Stimulated activated naive CD4-positive, alpha-beta T cell (primary cell): Measurements from ENCODE around the gene HOTAIR.

ENCODE experiments used
- DNase-seq, 6 experiments: peaks; one replicate each; lab custom pipeline; 2025; lab: John Stamatoyannopoulos, UW

HOTAIR gene

DNA sequence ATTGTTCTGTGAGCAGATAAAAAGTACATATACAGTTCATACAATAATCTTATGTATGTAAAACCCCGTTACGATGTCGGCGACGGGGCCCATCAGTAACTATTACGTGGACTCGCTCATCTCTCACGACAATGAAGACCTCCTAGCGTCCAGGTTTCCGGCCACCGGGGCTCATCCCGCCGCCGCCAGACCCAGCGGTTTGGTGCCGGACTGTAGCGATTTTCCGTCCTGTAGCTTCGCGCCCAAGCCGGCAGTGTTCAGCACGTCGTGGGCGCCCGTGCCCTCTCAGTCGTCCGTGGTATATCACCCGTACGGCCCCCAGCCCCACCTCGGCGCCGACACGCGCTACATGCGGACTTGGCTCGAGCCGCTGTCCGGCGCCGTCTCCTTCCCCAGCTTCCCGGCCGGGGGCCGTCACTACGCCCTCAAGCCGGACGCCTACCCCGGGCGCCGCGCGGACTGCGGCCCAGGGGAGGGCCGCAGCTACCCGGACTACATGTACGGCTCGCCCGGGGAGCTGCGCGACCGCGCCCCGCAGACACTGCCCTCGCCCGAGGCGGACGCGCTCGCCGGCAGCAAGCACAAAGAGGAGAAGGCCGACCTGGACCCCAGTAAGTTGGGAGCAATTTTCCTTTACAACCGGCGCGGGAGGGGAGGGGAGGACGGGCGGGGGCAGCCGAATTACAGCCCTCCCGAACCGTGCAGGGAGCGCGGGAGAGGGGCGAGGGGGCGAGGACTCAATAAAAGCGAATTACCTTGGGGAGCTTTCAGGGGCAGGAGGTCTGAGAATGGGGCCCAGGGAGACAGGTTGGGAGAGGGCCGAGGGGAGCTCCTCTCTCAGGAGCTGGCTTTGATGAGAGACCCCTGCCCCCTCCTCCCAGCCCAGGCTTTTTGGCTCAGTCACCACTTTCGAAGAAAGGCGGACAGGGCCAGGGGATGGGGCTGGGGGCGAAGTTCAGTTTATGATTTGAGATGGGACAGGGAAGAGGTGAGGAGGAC lies 25.7 kb upstream of the HOTAIR start, which contains the start of gene HOXC9:
HOXC9 (plus strand) TSS at position 46 of the 999 bp plus-strand sequence; CDS start at position 74, 28 bp downstream.
- DNase-seq, result peak in 1 of 6 experiments; percentile 25

DNA sequence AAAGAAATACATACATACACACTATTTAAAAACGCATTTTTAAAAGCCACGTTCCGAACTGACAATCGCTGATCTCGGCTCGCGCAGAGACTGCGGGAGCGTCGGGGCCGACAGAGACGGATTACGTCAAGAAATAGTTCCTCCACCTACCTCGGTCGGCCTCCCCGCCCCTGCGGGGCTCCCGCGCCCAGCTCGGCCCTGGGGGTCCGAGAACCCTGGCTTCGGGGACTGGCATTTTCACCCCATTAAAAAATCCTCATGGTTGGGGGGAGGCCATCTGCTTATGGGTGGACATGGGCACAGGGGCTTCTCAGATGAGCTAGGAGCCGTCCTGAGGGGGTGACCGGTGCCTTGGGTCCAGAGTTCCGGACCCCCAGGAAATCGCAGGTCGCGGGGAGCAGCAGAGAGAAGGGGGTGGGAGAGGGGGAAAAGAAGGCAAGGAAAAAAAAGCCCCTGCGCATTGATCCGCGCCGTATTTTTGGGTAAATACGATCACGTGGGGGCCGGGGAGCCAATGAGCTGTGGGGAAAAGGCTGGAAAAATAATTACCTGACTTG lies 24.9 kb upstream of the HOTAIR start:
- DNase-seq, result peak in 2 of 6 experiments; percentile 23 to 50

DNA sequence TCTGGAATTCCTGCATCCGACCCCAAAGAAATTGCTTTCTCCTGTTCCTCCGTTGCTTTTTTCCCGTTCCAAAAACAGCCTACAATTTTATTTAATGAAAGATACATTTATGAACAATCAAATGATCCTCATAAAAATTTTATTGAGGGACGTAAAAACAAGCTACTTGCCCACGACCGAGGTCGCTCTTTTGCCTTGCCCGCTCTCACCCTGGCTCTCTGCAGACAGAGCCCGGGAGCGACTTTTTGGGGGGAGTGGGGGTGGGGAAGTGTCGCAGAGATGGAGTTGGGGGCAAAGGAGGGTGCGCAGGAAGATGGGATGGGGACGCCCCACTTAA lies 24.1 kb upstream of the HOTAIR start:
- DNase-seq, result no peak

DNA sequence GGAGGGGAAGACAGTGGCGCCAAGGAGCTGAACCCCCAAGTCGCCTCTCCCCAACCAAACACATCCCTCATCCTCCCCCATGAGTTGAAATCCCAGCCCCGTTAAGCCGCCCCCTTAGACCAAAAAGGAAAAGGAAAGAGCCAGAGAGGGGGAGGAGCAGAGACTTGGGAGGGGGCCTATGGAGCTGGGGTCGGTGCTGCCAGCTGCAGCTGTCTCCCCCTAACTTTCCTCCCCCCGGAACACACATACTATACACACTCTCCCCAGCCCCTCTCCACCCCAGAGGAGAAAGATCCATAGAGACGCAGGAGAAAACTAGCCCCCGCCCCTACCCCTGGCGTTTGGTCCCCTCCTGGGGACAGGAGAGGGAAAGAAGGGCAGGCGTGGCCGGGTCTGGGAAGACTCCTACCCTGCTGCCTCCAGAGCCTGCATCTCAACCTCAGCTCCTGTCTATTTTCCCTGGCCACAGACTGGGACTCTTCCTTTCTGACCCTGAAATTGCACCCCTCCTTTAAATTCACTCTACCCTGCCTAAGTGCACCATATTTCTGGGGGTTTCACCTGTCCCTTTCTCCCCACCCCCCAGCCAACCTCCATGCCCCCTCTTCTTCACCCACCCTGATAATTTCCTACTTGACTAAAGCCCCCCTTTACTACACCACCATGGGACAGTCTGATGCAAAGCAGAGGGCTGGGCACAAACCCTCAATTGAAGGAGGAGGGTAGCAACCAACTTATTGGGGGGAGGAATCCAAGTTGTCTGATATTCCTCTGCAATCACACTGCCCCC lies 23.6 kb upstream of the HOTAIR start:
- no peak for DNase-seq

DNA sequence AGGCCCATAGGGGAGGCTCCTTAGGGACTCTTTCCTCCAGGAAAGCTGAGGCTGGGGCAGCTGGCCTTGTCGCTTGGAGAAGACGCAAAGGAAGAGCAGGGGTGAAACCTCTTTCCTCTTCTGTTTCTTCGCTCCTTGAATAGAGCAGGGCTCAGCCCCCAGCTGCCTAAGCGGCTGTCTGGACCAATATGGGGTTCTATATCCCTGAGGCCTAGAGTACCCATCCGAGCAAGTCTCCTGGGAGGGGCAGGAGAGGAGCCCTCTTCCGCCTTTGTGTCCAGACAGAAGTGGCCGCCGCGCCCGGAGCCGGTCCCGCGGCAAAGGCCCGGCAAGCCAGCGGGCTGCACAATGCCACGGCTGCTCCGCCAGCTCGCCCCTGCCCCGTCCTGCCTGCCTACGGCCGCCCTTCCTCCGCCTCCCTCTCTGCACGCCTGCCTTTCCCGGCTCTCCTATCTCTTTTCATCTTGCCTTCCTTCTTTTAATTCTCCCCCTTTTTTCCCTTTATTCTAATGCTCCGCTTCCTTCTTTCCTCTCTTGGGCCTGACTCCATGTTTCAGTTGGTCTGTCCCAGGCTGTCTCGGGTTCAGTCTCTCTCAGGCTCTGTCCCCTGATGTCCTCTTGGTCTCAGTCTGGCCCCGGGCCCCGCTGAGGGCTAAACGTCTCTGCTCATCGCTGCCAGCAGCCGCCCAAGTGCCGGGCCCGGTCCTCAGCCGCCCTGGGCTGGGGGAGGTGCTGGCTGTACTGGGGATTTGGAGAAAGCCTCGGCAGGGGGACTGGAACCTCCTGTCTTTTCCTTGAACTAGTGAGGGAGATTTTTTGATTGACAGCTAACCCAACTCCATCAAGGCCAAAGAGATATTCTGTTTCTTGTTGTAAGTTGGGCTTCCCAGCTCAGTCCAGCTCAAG lies 22.7 kb upstream of the HOTAIR start:
- DNase-seq, result peak in 1 of 6 experiments; percentile 22

DNA sequence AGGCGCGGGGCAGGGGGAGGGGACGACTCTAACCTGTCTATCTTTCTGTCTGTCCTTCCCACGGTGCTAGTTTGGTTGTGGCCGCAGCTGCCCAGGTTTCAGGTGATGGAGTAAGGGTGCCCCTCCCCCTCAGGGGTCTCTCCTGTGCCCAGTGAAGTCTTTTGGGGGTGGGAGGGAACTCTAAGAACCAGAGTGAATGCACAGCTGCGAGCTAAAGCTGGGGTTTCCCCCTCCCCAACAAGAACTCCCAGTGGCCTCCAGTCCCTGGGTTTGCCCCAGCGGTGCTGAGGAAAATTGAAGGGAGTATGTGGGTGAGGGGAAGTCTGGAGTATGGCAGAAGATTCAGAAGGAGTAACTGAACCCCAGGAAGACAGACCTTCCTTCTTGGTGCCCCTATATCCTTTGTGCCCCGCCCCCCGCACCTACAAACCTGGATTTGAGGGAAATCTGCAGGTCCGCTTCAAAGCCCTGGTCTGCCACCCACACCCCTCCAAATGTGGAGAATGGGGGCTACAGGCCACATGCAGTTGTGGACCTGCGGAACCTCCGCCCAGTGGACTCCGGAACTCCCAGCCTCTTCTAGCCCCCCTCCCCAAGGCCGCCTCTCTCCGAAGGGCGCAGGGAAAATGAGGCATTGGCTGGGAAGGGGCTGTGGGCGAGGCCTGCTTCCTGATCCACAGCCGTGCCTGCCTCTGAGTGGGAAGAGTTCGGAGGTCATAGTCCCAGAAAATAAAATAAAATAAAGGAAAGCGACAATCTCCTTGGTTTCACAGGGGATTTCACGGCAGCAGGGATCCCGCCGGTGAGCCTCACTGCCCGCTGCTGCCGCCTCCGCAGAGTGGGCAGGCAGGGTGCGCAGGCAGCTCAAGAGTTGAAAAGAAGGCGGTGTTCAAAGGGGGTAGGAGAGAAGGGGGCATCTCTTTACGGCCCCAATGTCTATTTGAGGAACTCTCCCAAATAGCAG lies 21.8 kb upstream of the HOTAIR start:
- no peak for DNase-seq

DNA sequence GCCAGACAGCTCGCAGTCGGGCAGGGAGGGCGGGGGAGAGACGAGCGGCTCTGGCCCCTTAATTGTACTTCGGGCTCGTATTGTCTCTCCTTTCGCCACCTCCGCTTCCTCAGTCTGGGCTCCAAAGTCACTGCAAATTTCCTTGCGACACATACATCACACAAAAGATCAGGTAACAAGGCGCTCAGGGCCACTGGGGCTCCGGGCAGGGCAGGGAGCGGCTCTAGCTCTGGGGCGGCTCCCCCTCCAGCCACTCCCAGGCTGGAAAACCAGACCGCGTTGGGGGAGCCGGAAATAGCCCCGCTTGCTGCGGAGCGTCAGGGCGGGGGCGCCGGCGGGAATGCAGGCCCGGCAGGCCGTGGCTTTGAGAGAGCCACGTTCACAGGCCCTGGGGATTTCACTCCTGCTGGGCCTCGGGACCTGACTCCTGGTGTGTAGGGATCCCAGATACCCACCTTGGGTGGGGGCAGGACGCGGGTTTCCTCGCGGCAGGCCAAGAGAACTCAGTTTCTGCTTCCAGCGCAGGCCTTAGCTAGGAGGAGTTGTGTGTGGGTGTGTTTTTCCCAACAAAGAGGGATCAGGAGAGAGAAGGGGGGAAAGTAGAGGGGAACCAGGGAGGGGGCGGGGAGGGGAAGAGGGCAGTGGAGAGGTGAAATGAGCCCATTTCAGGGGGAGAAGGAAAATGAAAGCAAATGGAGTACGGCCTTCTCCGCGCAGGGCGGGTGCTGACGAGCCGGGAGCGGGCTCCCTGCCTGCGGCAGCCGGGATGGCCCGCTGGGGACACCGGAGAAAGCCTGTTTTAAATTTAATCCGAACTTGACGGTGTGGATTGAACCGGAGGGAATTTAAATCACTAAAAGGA lies 20.9 kb upstream of the HOTAIR start:
- DNase-seq, result peak in 2 of 6 experiments; percentile 53 to 59

DNA sequence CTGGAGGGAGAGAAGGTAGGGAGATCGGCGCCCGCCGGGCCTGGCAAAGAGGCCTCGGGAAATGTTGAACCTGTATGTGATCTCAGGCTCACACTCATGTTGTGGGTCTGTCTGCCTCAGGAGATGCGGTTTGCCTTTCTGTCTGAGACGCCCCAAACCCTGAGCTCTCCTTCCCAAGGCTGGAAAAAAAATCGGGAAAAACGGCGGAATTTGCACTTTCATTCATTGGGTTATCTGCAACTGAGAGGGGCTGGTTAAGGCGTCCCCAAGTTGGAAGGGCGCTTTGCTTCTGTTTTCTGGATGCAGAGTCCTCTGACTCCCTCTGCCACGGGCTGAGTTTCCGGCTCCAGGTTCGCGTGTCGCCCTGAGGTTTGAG lies 20.2 kb upstream of the HOTAIR start:
- DNase-seq, result peak in 1 of 6 experiments; percentile 53

DNA sequence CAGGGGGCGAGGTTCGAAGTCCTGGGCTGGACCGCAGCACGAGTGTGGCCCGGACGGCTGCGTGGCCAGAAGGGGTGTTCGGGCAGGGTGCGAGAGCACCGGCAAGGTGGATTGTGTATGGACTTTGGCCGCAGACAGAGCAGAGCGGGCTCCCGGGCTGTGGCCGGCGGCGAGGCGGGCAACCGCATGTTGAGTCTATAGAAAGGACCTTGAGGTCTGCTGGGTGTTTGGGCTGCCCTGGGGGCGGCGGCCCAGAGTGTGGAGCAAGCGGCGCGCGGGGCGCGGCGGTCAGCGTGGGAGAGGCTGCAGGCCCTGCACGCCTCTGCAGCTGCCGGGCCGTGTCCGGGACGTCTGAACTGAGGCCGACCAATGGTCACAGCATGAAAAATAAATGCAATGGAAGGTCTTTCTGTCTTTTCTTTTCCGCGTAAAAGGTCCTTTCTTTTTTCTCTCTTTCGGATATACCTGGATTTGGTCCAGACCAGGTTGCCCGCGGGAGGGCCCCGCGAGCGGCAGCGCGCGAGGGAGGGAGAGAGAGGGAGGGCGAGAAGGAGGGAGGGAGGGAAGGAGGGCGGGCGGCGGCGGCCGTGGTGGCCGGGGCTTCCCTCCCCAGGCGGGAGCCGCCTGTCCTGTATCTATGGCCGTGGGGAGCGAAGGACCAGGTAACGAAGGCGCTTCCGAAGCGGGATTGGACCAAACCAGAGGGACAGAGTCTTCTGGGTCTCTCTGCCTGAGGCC lies 19.7 kb upstream of the HOTAIR start:
- DNase-seq, result no peak

DNA sequence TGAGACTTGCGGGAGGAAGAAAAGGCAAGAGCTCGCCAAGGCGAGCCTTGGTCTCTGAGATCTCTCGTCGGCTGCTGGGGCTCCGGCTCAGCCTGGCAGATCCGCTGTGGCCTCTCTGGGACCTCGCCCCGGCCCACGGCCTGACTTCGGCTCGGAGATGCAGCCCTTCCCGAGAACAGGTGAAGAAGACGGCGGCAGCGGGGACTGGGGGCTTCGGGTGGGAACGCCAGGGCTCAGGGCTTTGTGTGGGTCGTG lies 19.2 kb upstream of the HOTAIR start:
- no peak for DNase-seq

DNA sequence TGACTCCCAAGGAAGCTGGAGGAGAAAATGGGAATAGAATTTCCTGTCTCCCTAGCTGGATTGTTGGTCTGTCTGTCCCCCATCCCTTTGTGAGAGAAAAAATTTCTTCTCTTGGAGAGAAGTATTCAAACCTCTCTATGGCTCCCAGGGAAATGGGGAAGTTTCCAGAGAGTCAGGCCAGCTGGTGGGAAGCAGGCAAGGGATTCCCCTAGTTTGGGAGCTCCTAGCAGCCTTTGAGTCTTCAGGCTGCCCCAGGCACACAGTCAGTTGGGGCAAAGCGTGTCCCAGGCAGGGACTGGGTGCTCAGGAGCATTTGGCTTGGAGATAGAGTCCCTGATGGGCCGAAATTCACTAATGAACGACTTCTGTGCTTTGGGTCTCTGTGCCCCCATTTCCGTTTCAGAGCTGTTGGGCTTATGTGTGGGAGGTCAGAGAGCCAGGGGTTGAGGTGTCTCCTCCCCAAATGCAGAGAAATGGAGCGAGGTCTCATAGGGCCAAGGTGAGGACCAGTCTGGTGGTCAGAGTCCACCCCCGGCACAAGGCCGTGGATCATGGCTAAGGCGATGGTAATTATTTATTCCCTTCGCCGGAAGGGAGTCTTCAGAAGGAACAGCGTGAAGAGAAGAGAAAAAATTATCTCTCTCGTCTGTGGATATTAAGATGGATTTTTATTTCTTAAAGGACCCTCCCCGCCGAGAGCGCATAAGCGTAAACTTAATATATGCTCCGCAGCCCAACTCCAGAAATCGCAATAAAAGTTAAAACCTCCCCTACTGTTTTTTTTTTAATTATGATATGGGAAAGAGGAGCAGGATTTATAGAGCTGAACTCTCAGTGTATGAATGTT lies 18.6 kb upstream of the HOTAIR start:
- DNase-seq, result no peak

DNA sequence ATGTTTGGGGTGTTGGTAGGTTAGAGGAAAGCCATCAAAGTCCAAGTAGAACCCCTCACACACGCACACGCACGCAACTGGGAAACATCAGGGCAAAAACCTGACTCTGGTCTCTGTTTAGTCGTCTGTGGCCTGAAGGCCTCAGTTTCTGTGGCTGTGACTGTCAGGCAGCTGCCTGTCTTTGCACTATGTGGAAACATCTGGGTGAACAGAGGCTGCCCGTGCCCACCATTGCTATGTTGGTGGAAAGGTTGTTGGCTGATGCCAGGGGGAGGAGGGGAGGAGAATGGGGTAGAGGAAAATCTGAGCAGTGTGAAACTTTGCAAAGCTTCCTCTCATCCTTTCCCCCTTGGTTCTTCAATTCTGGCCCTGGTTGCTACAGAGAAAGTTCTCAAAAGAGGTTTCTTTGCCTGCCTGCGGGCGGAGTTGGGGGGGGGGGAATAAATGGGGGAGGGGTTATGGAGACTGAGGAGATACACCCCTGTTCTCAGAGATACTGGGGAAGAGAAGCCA lies 17.7 kb upstream of the HOTAIR start:
- no peak for DNase-seq

DNA sequence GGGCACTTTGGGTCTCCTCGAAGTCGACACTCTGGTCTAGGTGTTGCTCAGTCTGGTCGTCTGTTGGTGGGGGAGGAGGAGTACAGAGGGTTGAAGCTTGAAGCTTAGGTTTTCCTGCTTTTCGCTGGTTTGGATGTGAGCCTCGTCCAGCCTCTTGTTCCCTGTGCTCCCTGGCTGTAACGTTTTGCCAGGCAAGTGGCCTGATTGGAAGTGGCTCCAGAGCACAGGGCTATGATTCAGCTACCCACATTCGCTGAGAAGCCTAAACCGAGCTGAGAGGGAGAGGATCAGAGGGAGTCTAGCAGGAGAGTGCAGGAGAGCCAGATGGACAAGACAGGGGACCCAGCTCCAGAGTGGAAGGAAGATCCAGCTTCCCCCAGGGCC lies 16.3 kb upstream of the HOTAIR start:
- no peak for DNase-seq

DNA sequence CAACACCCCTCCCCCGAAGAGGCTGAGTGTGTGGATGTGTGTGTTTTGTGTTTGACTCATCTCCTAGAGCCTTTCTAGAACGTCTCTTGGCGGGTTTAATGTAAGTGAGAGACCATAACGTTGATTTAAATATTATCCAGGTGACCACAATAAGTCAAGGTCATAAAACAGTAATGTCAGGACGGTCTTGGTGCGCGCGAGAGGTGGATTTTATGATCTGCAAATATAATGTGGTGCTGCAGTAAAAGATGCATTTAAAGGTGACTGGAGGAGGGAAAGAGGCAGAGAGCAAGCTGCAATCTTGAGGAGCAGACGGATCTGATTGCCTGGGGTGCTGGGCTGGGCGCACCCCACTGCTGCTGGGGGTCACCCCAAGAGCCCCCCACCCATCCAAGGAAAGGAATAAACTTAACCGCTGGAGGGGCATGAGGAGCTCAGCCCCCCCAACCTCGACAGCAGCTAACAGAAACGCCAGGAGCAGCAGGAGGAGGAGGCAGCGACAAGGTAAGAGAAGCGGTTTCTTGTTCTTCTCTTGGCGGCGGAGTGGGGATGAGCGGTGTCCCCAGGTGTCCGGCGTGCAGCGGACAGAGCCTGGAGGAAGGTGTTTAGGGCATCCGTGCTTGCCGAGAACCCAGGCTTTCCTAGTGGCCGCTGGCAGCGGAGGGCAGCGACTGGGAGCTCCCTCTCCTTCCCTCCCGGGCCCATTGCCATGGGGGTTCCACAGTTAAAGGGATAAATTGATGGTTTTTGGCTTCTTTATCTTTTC lies 15.7 kb upstream of the HOTAIR start:
- DNase-seq, result no peak

DNA sequence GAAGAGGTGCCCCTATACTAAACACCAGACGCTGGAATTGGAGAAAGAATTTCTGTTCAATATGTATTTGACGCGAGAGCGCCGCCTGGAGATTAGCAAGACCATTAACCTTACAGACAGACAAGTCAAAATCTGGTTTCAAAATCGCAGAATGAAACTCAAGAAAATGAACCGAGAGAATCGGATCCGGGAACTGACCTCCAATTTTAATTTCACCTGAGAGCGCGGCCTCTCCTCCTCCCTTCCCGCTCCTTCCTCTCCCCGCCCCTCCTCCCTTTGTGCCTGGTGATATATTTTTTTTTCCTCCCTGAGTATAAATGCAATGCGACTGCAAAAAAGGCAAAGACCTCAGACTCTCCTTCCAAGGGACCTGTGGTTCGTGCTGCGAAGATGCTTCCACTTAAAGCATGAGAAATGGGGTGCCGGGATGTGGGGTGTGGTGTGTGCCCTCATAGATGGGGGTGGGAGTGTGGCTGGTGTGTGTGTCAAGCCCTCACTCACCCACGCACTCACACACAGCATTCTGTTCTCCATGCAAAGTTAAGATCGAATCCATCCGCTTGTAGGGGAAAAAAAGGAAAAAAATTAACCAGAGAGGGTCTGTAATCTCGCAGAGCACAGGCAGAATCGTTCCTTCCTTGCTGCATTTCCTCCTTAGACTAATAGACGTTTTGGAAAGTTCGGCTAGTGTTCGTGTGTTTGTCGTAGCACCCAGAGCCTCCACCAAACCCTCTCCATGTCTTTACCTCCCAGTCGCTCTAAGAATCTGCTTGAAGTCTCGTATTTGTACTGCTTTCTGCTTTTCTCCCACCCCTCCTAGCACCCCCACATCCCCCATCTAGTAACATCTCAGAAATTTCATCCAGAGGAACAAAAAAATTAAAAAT lies 14.7 kb upstream of the HOTAIR start:
- peak in 1 of 6 experiments; percentile 35 for DNase-seq
